GM21360 (cell line): ENCODE results near the gene NKD2.

Experiments used
- ATAC-seq: cut with Tn5 transposase; IDR thresholded peaks from one replicate; pipeline ENCODE4 v1.9.1; 2021; ENCODE audit warnings: mild to moderate bottlenecking, moderate library complexity; ENCODE audit not compliant: unreplicated experiment

Gene NKD2

GRCh38 chr5:978054-978453, 30.5 kb upstream of the NKD2 start:
- ATAC-seq, result no peak

DNA sequence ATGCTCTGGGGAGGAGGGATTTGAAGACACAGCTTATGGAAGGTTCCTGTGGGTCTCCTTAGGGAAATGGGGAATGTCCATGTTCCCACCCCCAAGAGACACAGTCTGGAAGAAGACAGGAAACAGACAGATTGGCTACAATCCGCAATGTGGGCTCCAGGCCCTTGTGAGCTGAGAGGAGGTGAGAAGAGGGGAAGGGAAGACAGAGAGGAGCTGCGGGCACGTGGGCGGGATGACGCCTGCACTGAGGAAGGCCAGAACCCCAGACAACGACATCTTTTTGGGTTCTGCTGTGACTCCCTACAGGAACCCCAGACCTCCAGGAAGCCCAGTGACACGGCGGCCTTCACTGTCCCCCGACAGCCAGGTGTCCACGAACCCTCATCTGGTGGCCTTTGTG, 29.9 kb upstream of the NKD2 start:
- ATAC-seq, result no peak

DNA sequence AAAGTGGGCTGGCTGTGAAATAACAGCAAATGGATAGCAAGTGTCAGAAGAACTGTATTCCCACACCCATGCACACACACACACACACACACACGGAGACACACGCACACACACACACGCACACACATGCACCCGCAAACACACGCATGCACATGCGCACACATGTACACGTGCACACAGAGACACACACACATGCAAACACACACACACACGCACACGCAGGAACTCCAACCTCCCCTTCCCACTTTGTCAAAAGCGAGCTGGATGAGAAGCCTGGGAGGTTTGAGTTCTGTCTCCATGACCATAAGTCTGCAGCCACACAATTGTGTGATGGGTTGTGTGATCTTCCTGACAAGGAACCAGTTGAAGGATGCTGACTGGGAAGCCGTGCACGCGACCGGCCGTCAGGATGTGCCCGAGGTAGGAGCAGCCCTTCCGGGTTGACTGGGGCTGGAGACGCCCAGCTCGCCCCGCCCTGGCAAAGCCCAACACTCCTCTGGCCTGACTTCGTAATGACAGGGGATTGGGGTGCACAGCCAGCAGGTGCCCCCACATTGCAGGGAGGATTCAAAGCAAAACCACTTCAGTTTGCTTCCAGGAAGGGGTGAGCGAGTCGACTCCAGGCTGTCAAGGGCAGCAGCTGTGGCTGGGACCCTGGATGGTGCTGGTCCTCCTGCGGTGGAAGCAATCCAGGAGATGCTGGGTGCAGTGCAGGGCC, 29.3 kb upstream of the NKD2 start:
- no peak for ATAC-seq

DNA sequence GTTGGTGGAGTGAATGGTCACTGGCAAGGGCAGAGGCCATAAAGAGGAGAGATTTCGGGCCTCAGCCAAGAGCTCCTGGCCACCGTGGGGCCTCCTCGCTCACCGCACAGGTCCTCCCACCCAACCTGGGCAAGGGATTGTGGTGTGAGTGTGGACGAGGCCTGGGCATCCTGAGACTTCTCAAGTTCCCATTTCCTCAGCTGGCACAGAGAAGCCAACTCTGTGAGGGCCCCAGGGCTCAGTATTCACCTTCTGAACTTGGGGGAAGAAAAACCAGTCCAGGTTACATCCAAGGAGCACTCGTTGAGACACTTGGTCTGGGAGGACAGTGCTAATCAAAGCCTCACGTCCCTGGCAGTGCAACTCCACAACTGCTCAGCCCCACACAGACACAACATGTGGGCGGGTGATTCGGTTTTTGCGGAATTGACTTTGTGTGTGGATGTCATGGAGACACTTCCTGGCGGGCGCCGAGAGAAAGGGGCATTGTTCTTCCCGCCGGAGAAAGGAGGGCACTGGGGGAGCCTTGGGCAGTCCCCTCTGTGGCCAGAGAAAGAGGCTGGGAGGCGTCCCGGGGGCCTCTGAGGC, 28.5 kb upstream of the NKD2 start:
- no peak for ATAC-seq

- ATAC-seq, result no peak
Measured at GRCh38 chr5:980966-981365, 27.6 kb upstream of the NKD2 start.

GRCh38 chr5:981456-981855, 27.1 kb upstream of the NKD2 start:
- ATAC-seq, result no peak

GRCh38 chr5:982377-983237, 26.0 kb upstream of the NKD2 start:
- no peak for ATAC-seq

- no peak for ATAC-seq
Measured at GRCh38 chr5:983238-983524, 25.4 kb upstream of the NKD2 start.

DNA sequence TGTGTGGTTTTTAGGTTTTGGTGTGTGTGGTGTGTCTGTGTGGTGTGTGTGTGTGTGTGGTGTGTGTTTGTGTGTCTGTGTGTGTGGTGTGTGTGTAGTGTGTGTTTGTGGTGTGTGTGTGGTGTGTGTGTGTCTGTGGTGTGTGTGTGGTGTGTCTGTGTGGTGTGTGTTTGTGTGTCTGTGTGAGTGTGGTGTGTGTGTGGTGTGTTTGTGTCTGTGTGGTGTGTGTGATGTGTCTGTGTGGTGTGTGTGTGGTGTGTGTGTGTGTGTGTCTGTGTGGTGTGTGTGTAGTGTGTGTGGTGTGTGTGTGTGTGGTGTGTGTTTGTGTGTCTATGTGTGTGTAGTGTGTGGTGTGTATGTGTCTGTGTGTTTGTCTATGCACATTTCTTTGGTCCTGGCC, 25.0 kb upstream of the NKD2 start:
- no peak for ATAC-seq

DNA sequence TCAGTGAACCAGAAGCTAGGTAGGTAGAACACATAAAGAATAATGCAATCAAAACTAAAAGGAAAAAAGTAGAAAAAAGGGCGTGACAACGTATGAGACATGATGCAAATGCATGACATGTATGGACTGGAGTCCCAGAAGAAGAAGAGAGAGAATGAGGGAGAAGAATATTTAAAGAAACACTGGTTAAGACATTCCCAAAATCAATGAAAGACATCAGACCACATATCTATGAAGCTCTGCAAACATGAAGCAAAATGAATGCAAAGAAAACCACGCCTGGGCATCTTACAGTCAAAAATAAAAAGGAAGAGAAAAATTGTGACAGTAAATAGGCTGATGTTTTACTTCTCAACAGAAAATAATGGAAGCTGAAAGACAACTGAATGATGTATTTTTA, 23.8 kb upstream of the NKD2 start:
- no peak for ATAC-seq

- no peak for ATAC-seq
Measured at GRCh38 chr5:987761-988160, 20.8 kb upstream of the NKD2 start.

DNA sequence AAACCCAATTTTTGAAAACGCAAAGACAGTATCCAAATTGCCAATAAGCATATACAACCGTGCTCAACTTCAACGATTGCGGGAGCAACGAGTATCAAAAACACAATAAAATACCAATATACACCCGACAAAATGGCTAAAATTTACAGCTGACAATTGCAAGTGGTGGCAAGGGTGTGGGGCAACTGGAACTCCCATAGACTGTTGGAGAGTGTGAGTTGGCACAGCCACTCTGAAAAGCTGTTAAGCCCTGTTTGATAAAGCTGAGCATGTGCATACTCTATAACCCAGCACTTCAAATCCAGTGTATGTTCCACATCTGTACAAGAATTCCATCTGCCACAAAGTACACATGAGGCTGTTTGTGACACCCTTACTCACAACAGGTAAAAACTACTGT, 20.3 kb upstream of the NKD2 start:
- no peak for ATAC-seq

- no peak for ATAC-seq
Measured at GRCh38 chr5:989961-990530, 18.6 kb upstream of the NKD2 start.

DNA sequence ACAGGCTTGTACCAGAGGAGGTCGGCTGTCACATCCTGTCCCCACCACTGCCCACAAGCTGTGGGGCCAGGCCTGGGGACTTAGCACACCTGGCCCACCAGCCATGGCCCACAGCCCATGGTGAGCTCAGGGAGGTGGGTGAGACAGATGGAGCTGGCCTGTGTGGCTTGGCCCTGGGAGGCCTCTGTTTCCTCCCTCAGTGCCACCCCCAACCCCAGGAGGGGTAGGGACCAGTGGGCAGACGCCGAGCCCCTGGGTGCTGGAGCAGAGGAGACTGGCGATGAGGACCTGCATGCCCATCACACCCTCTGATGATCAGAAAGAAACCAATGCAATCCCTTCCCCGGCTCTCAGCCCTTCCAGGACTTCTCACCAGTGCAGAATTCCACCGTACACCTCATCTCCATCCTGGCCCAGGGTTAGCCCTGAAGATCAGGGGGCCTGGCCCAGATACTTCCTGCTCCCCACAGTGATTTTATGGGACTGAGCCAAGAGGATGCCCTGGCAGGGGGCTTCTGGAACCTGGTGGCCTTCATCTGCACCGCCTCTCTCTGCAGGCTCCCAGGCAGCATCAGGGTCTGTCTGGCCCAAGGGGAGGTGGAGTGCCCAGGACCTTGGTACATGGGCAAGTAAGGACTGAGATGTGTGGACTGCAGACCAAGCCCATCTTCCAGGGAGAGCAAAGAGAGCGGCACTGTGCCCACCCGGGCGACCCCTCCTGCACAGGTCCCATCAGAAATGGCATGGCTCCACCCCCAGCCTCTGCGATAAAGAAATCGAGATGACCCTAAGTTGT, 16.9 kb upstream of the NKD2 start:
- no peak for ATAC-seq

GRCh38 chr5:994272-994607, 14.4 kb upstream of the NKD2 start:
- ATAC-seq, result no peak

GRCh38 chr5:994821-995220, 13.8 kb upstream of the NKD2 start:
- ATAC-seq, result no peak

GRCh38 chr5:995318-995717, 13.3 kb upstream of the NKD2 start:
- ATAC-seq, result no peak

- ATAC-seq, result no peak
Measured at GRCh38 chr5:997001-997474, 11.6 kb upstream of the NKD2 start.

DNA sequence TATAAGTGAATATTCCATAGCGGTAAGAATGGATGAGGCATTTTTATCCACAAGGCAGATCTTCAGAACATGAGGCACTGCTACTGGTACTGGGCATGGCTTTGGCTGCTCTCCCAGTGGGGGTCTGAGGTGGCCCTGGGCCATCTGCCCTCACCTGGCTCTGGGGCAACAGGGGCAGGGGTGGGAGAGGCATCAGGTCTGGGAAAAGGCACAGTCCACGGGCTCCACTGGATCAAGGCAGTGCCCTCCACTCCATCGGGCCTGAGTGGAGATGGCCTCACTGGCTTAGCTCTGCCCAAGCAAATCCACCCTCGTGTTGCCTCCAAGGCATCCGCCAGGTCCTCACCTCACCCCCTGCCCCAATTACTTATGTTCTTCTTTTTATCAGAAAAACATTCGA, 10.9 kb upstream of the NKD2 start:
- ATAC-seq, result no peak

DNA sequence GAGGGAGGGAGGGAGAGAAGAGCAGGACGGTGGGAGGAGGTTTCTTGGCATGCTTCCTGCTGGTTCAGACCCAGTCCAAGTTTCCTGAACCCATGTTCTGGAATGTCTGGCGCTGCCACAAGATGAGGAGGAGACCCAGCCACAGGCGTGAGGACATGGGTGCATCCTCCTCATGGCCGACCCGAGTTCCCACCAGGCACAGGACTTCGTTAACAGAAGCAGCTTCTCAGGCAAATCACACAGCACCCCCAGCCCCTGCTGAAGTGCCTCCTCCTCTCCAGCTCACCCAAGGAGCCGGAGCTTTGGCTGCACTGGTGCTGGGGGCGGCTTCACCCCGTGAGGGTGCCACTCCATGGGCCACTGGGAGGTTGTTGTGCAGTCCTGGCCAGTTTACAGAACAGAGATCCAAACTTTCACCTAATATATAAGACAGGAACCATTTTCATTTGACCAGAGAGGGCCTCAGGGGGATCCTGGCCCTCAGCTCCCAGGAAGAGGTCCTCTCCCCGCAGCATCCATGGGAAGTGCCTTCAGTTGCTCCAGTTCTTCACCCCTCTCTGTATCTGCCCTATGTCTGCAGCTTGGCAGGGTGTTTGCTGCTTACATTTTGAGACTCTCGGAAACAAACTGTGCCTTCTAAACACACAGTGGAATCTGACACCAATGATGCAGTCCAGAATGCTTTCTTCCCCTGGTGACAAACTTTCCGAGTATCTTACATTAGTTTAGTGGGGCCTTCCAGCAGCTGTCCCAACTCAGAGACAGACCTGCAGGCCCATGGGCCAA, 10.2 kb upstream of the NKD2 start:
- no peak for ATAC-seq
